ENCODE data around the gene RNF32. TPM values are rescaled to one million over a fixed set of nuclear protein-coding genes. Genes with fewer than 3 reads are reported as not detected.

Gene RNF32
- polyA plus RNA-seq, 3 donors, result 0.03 to 0.13 TPM; not detected in 1

DNA sequence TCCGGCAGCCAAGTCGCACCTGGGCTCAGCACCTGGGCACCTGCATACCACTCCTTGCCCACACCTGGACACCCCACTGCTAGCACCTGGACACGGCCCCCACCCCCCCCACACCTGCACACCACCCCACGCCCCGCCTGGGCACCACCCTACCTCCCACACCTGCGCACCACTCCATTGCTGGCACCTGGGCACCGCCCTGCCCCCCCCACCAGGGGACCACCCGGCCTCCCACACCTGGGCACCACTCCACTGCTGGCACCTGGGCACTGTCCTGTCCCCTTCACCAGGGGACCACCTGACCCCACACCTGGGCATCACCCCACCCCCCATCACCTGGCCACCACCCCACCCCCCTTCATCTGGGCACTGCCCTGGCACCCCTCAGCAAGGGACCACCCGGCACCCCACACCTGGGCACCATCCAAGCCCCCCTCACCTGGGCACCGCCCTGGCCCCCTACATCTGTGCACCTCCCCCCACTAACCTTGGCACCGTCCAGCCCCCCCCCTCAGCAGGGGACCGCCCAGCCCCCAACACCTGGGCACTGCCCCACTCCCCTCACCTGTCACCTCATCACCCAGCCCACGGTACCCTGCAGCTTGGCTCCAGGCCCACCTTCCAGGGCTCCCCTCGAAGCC is 33.8 kb upstream of the RNF32 start:
- TF ChIP-seq, protein P1, sequence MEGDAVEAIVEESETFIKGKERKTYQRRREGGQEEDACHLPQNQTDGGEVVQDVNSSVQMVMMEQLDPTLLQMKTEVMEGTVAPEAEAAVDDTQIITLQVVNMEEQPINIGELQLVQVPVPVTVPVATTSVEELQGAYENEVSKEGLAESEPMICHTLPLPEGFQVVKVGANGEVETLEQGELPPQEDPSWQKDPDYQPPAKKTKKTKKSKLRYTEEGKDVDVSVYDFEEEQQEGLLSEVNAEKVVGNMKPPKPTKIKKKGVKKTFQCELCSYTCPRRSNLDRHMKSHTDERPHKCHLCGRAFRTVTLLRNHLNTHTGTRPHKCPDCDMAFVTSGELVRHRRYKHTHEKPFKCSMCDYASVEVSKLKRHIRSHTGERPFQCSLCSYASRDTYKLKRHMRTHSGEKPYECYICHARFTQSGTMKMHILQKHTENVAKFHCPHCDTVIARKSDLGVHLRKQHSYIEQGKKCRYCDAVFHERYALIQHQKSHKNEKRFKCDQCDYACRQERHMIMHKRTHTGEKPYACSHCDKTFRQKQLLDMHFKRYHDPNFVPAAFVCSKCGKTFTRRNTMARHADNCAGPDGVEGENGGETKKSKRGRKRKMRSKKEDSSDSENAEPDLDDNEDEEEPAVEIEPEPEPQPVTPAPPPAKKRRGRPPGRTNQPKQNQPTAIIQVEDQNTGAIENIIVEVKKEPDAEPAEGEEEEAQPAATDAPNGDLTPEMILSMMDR (IDR thresholded peaks at IDR 0.05), result no peak
- WGBS (ENCODE audit: insufficient coverage), result 93% methylated on average over 5 of the region's 14 CpGs
- no peak for DNase-seq
- Mint-ChIP-seq H3K27ac (no peak overlapping the region), H3K4me3 (no peak overlapping the region), H3K9me3 (peaks cover 0 to 7% (median 1%) of the 10 kb centered on the region in 7 donors), H3K36me3 (no peaks in the 10 kb centered on the region), H3K27me3 (ENCODE audit: low read depth in 3 of 3) (peaks cover 28 to 63% (median 33%) of the 10 kb centered on the region in 3 donors), H3K4me1 (peaks cover 2% of the 10 kb centered on the region)
- Histone ChIP-seq H3K27ac (ENCODE audit: low read depth in 1 of 2, low read length in 2 of 2) (no peak overlapping the region), H3K9me3 (replicated peaks in 1 of 2; ENCODE audit: control insufficient read depth in 1 of 2, insufficient read depth in 1 of 2, low read length in 2 of 2) (no peaks in the 10 kb centered on the region), H3K36me3 (replicated peaks in 1 of 2; ENCODE audit: control insufficient read depth in 1 of 2, insufficient read depth in 2 of 2, low read length in 2 of 2) (no peaks in the 10 kb centered on the region), H3K4me1 (ENCODE audit: control insufficient read depth in 1 of 2, insufficient read depth in 2 of 2, low read length in 2 of 2) (peaks cover 4 to 5% of the 10 kb centered on the region in 2 donors), H4K20me1 (ENCODE audit: insufficient read depth, low read length) (no peaks in the 10 kb centered on the region), H2AFZ (ENCODE audit: insufficient read depth, low read depth, low read length, poor library complexity, severe bottlenecking) (no peak overlapping the region), H3K9ac (ENCODE audit: insufficient read depth, low read length, poor library complexity, severe bottlenecking) (no peak overlapping the region), H3K4me3 (replicated peaks in 1 of 3; ENCODE audit: low read depth in 2 of 3, low read length in 3 of 3) (no peak overlapping the region), H3K4me2 (replicated peaks; ENCODE audit: extremely low read depth, low read length, poor library complexity, severe bottlenecking) (peak overlapping the region; percentile 23), H3K27me3 (ENCODE audit: control insufficient read depth in 2 of 2, insufficient read depth in 2 of 2, low read length in 2 of 2) (peaks cover 3 to 26% of the 10 kb centered on the region in 2 donors), H3K79me2 (ENCODE audit: insufficient read depth, low read length) (no peaks in the 10 kb centered on the region)
- intact Hi-C loops (cut with micrococcal nuclease), result no loop called here

DNA sequence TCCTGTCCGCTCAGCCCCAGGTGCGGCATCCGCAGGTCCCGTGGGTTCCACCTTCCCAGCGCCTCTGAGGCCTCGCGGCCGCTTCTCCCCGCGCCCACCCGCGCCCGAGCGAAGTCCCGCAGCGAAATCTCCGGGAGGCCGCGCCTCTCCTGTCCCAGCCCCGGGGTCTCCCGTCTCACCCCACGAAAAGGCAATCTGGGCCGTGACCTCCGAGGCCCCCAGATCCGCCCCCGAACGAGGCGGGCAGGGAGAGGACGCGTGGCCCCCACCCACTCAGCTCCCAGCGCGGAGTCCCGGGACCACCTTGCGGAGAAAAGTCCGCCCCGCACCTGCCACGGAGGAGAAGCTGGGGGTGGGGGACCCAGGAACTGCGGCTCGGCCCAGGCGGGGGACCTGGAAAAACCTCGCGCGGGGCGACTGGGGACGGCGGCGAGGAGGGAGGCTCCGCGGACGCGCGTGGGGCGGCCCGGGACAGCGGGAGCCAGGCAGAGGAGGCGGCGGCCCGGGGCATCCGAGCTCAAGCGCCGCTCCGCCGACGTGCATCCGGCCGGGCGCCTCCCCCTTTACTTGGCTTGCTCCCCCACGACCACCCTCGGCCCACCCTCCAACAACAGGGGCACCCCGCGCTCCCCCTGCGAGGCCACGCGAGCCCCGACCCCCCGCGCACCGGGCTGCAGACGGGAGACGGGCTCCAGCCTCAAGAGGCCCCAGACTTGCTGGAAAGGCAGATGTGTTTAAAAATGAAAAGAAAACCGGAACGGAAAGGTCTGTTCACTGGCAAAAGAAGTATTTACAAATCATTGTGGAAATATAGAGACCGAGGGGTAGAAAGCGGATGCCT is 33.0 kb upstream of the RNF32 start:
- WGBS (ENCODE audit: insufficient coverage), result 38% methylated on average over 70 of the region's 84 CpGs
- H2AFZ ChIP-seq (ENCODE audit: insufficient read depth, low read depth, low read length, poor library complexity, severe bottlenecking), result no peak overlapping the region

More for the DNA sequence above, 33.0 kb upstream of the RNF32 start:
- Histone ChIP-seq H3K9me3 (replicated peaks in 1 of 2; ENCODE audit: control insufficient read depth in 1 of 2, insufficient read depth in 1 of 2, low read length in 2 of 2) (no peaks in the 10 kb centered on the region), H3K4me3 (replicated peaks in 1 of 3; ENCODE audit: low read depth in 2 of 3, low read length in 3 of 3) (peak overlapping the region in 1 of 3 experiments; percentile 4), H3K27ac (ENCODE audit: low read depth in 1 of 2, low read length in 2 of 2) (no peak overlapping the region), H4K20me1 (ENCODE audit: insufficient read depth, low read length) (no peaks in the 10 kb centered on the region), H3K79me2 (ENCODE audit: insufficient read depth, low read length) (no peaks in the 10 kb centered on the region), H3K4me2 (replicated peaks; ENCODE audit: extremely low read depth, low read length, poor library complexity, severe bottlenecking) (peak overlapping the region; percentile 23), H3K36me3 (replicated peaks in 1 of 2; ENCODE audit: control insufficient read depth in 1 of 2, insufficient read depth in 2 of 2, low read length in 2 of 2) (no peaks in the 10 kb centered on the region), H3K4me1 (ENCODE audit: control insufficient read depth in 1 of 2, insufficient read depth in 2 of 2, low read length in 2 of 2) (peaks cover 4 to 5% of the 10 kb centered on the region in 2 donors), H3K27me3 (ENCODE audit: control insufficient read depth in 2 of 2, insufficient read depth in 2 of 2, low read length in 2 of 2) (peaks cover 3 to 26% of the 10 kb centered on the region in 2 donors), H3K9ac (ENCODE audit: insufficient read depth, low read length, poor library complexity, severe bottlenecking) (no peak overlapping the region)
- Mint-ChIP-seq H3K4me3 (peak overlapping the region in 1 of 2 donors; percentile 79), H3K27ac (no peak overlapping the region), H3K36me3 (no peaks in the 10 kb centered on the region), H3K9me3 (peaks cover 0 to 7% (median 1%) of the 10 kb centered on the region in 7 donors), H3K4me1 (peaks cover 2% of the 10 kb centered on the region), H3K27me3 (ENCODE audit: low read depth in 3 of 3) (peaks cover 28 to 64% (median 35%) of the 10 kb centered on the region in 3 donors)
- TF ChIP-seq, protein P1 (IDR thresholded peaks at IDR 0.05), result no peak
- intact Hi-C loops (cut with micrococcal nuclease), result no loop called here
- no peak for DNase-seq
